Nephron progenitor cell (in vitro differentiated cells): ENCODE measurements around the gene ZMIZ1.

Experiments used
- DNase-seq: peaks from one replicate; pipeline ENCODE4 v3.0.0; 2021
- H3K27ac Mint-ChIP-seq: 2 replicates; pipeline ENCODE4 v1.8.0; 2021; ENCODE audit warnings: mild to moderate bottlenecking, moderate library complexity, mixed read lengths
- H3K27me3 Mint-ChIP-seq: 2 replicates; pipeline ENCODE4 v1.8.0; 2021; ENCODE audit warnings: mild to moderate bottlenecking, low read depth, mixed read lengths; ENCODE audit not compliant: poor library complexity
- H3K36me3 Mint-ChIP-seq: 2 replicates; pipeline ENCODE4 v1.8.0; 2021; ENCODE audit warnings: low read depth, mixed read lengths
- H3K4me1 Mint-ChIP-seq: 2 replicates; pipeline ENCODE4 v1.8.0; 2021; ENCODE audit warnings: mixed read lengths
- H3K4me3 Mint-ChIP-seq: 2 replicates; pipeline ENCODE4 v1.8.0; 2021; ENCODE audit warnings: mild to moderate bottlenecking, moderate library complexity, mixed read lengths
- H3K9me3 Mint-ChIP-seq: 2 replicates; pipeline ENCODE4 v1.8.0; 2021; ENCODE audit warnings: mild to moderate bottlenecking, moderate library complexity, mixed read lengths
- TF ChIP-seq, protein P1 (sequence below): fragments of 200-600 bp; sonication (generic); IDR thresholded peaks from 2 replicates; pipeline ENCODE4 v1.5.0; 2021; ENCODE audit warnings: antibody characterized with exemption

Gene ZMIZ1

DNA sequence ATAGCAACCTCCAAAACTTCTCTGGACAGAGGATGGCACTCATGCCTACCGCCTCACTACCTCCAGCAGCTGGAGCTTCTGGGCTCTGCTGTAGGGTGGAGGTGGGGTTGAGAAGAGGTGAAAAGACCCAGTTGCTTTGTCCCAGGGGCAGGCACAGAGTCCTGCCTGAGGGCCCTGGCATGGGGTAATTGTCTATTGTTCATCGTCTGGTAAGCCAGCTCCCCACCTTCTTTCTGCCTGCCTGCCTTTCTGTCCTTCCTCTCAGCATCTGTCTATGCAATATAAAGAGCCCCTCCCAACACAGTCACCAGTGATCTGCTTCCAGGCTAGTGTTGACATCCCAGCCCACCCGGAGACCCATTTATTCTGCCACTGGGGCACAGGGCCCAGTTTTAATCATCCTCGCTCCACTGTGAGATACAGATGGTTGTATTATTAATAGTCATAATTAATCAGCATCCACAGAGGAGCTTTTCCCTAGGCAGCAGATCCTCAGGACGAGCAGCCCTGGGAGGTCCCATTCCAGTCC, 39.0 kb downstream of the ZMIZ1 start:
- Mint-ChIP-seq H3K9me3 (no peaks in the 10 kb centered on the region), H3K4me3 (no peak overlapping the region), H3K36me3 (peaks cover 6% of the 10 kb centered on the region), H3K27me3 (no peaks in the 10 kb centered on the region), H3K27ac (peak overlapping the region; percentile 23), H3K4me1 (peaks cover 81% of the 10 kb centered on the region)
- TF ChIP-seq, protein P1, sequence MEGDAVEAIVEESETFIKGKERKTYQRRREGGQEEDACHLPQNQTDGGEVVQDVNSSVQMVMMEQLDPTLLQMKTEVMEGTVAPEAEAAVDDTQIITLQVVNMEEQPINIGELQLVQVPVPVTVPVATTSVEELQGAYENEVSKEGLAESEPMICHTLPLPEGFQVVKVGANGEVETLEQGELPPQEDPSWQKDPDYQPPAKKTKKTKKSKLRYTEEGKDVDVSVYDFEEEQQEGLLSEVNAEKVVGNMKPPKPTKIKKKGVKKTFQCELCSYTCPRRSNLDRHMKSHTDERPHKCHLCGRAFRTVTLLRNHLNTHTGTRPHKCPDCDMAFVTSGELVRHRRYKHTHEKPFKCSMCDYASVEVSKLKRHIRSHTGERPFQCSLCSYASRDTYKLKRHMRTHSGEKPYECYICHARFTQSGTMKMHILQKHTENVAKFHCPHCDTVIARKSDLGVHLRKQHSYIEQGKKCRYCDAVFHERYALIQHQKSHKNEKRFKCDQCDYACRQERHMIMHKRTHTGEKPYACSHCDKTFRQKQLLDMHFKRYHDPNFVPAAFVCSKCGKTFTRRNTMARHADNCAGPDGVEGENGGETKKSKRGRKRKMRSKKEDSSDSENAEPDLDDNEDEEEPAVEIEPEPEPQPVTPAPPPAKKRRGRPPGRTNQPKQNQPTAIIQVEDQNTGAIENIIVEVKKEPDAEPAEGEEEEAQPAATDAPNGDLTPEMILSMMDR = no peak
- no peak for DNase-seq

DNA sequence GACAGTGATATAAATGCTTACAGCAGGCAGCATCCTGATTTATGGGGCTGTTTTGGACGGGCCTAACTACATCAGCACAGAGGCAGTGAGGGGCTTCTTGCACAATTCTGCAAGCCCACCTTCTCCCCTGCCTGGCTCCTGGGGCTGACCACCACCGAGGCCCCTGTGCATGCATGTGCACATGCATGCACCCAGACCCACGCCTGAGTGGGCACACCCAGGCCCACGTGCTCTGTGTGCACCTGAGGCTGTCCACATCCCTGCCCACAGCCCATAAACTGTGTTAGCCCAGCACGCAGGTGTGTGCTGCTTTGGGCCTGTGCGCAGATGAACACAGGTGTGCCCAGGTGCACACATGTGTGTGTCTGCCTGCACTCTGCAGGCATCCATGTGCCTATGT, 40.0 kb downstream of the ZMIZ1 start:
- Mint-ChIP-seq H3K4me3 (no peak overlapping the region), H3K27ac (no peak overlapping the region), H3K4me1 (peaks cover 84% of the 10 kb centered on the region), H3K27me3 (no peaks in the 10 kb centered on the region), H3K36me3 (peaks cover 6% of the 10 kb centered on the region), H3K9me3 (no peaks in the 10 kb centered on the region)
- TF ChIP-seq, protein P1 = no peak
- DNase-seq = no peak

DNA sequence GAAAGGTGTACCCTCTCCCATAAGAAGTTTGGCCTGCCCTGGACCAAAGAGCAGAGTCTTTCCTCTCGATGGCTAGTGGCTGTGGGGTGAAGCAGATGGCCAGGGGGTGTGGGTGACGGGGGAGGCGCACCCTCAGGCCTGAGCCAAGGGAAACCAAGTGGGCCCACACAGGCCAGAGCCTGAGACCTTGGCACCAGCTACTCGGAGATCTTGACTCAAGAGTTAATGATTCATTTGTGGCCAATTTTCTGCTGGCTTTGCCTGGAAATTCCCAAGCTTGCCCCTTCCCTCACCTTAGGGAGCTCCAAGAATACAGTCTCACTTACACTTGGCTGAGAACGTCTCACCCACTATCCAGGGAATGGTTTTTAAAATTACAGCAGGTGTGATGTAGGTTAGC, 42.7 kb downstream of the ZMIZ1 start:
- DNase-seq = no peak
- TF ChIP-seq, protein P1 = no peak
- Mint-ChIP-seq H3K4me3 (no peak overlapping the region), H3K27me3 (no peaks in the 10 kb centered on the region), H3K4me1 (peaks cover 84% of the 10 kb centered on the region), H3K36me3 (peaks cover 6% of the 10 kb centered on the region), H3K27ac (peak overlapping the region; percentile 29), H3K9me3 (no peaks in the 10 kb centered on the region)

DNA sequence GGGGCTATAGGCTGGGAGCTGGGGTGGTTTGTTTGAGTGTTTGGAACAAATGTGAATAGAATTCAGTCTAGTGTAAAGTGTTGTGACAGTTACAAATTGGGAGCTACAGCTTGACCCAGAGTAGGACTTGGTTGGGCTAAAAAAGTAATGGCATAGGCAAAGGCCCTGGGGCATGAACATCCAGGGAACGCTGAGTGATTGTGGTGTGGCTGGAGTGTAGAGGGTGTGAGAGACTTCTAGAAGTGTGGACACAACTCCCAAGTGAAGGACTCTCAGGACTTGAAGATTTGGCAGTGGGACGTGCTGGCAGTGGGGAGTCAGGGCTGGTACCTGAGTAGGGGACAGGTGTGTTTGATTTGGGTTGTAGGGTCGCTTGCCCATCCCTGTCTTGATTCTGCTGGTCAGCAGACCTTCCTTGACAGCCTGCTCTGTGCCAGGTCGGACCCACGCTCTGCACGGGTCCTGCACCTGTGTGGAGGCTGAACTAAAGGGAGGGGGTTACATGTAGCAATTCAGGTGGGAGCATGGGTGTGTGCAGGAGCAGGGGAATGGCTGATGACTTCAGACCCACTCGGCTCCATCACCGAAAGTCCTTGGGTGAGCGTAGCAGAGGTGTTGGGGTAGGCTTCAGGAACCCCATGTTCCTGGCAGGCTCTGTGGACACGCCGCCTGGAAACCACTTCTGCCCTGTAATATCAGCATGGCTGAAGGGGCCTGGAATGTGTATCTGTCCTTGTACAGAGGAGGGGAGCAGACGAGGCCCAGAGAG, 43.3 kb downstream of the ZMIZ1 start:
- Mint-ChIP-seq H3K27ac (peak overlapping the region; percentile 98), H3K9me3 (no peaks in the 10 kb centered on the region), H3K27me3 (no peaks in the 10 kb centered on the region), H3K4me3 (no peak overlapping the region), H3K4me1 (peaks cover 84% of the 10 kb centered on the region), H3K36me3 (peaks cover 6% of the 10 kb centered on the region)
- DNase-seq = no peak
- TF ChIP-seq, protein P1 = no peak

DNA sequence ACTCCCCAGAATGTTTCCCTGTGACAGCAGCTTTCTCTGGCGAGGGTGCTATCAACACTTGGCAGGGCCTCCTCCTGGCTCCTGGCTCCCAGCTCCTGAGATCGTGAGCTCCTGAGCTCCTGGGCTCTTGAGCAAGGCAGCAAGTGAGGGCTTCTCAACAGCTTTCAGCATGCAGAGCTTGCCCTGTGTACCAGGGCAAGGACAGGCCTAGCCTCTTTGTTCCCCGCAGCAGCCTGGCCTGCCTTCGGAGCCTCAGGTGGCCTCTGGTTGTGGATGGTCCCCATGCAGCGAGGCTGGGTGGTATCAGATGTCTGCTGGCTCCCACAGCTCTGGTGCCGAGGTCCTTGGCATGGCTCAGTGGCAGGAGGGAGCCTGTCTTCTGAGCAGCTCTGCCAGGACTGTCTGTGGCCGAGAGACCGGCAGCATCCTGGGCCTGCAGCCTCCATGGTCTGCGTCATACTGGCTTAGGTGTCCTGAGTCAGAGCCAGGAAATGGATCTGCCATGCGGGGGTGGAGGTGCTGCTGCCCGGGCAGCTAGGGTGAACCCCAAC, 44.2 kb downstream of the ZMIZ1 start:
- H3K4me3 Mint-ChIP-seq = no peak overlapping the region
- H3K36me3 Mint-ChIP-seq = peaks cover 6% of the 10 kb centered on the region
- DNase-seq = no peak
- H3K4me1 Mint-ChIP-seq = peaks cover 84% of the 10 kb centered on the region
- no peaks in the 10 kb centered on the region for H3K27me3 Mint-ChIP-seq
- H3K27ac Mint-ChIP-seq = peak overlapping the region; percentile 98
- H3K9me3 Mint-ChIP-seq = no peaks in the 10 kb centered on the region
- TF ChIP-seq, protein P1 = no peak
